Aorta (tissue), 5 donors: ENCODE measurements around the gene CCL24. TPM values are rescaled to one million over a fixed set of nuclear protein-coding genes. Genes with fewer than 3 reads are reported as not detected.
"Not testable (repeated sequence)": the region's sequence is repeated elsewhere in the genome, so short reads cannot be mapped to it uniquely, and the experiment has no call there.

Experiments
- ATAC-seq: fragments of 200-7000 bp; cut with Tn5 transposase; one replicate; pipeline ENCODE4 v1.9.1; 2022; ENCODE audit warnings: moderate library complexity; ENCODE audit not compliant: low FRiP score
- DNase-seq, 2 donors: peaks; one replicate each; pipeline ENCODE4 v3.0.0-alpha.2; 2020
- H3K27ac ChIP-seq, 2 donors: one replicate each; pipeline ENCODE4 v1.5.1; 2013; ENCODE audit warnings: low read length in 2 of 2, mild to moderate bottlenecking in 2 of 2, moderate library complexity in 2 of 2, control low read depth in 1 of 2, inconsistent platforms in 1 of 2, low read depth in 1 of 2
- H3K27me3 ChIP-seq, 2 donors: one replicate each; pipeline ENCODE4 v1.6.1; 2013; ENCODE audit warnings: control low read depth in 1 of 2, low read length in 1 of 2, mild to moderate bottlenecking in 1 of 2, moderate library complexity in 1 of 2; ENCODE audit not compliant: insufficient read depth in 2 of 2, control insufficient read depth in 1 of 2
- H3K36me3 ChIP-seq, 2 donors: one replicate each; pipeline ENCODE4 v1.6.1; 2013; ENCODE audit warnings: control low read depth in 1 of 2, low read length in 1 of 2, mild to moderate bottlenecking in 1 of 2; ENCODE audit not compliant: insufficient read depth in 2 of 2, control insufficient read depth in 1 of 2
- H3K4me1 ChIP-seq, 2 donors: one replicate each; pipeline ENCODE4 v1.6.1; 2013; ENCODE audit warnings: low read length in 2 of 2, control low read depth in 1 of 2, mild to moderate bottlenecking in 1 of 2, moderate library complexity in 1 of 2; ENCODE audit not compliant: insufficient read depth in 2 of 2, control insufficient read depth in 1 of 2
- H3K4me3 ChIP-seq, 2 donors: one replicate each; pipeline ENCODE4 v1.5.1; 2013; ENCODE audit warnings: low read length in 2 of 2, control low read depth in 1 of 2, mild to moderate bottlenecking in 1 of 2
- H3K9me3 ChIP-seq: one replicate; pipeline ENCODE4 v1.6.1; 2013; ENCODE audit warnings: mild to moderate bottlenecking, low read length; ENCODE audit not compliant: control insufficient read depth
- WGBS, 2 donors: extraction: QIAGEN DNeasy Blood & Tissue Kit; methylation state at CpG; one replicate each; pipeline ENCODE4 v1.1.7; 2013; 5-methylcytosine and 5-hydroxymethylcytosine counted together
- intact Hi-C, 2 donors: fragments of 100-400 bp; cut with DNase I; formaldehyde crosslinking; loops; one replicate each; pipeline versions ENCODE4 v1.14.2 to v1.15.0; 2022
- polyA plus RNA-seq, 2 donors: library from polyadenylated mRNA; stranded (reverse); fragments of 200-250 nt; gene quantifications; one replicate each; pipeline ENCODE4 v1.2.3, GENCODE V29; 2013
- total RNA-seq, 2 donors: library from RNA; stranded (reverse); fragmentation: NEBNext Ultra II Directional; extraction: Animal tissue kit (Norgen Biotek cat#: 25700); gene quantifications; one replicate each; pipeline ENCODE4 v1.2.1, GENCODE V29; 2021
- donor health status: healthy with polysubstance abuse.
- donor health status: Bipolar disorder and iron deficiency.
- donor health status: DM: no; HTN: no; CAD: no.
- donor health status: DM: no; HTN: no; CAD: no.
- donor health status: DM: yes; HTN: yes; CAD: no.

CCL24 gene
- total and polyA plus RNA-seq, 4 donors: 1.00 to 3.3 (median 1.7) TPM

DNA sequence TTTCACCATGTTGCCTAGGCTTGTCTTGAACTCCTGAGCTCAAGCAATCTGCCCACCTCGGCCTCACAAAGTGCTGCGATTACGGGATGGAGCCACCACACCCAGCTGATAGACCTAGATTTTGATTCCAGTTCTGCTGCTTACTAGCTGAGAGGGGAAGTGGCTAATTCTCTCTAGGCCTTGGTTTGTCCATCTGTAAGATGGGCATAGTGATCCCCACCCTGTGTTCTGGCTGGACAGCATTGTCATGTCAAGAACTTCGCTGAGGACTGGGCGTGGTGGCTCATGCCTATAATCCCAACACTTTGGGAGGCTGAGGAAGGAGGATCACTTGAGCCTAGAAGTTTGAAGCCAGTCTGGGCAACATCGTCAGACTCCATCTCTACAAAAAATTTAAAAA is 17.4 kb upstream of the CCL24 start:
- Histone ChIP-seq H3K4me1 (no peaks in the 10 kb centered on the region), H3K27ac (no peak overlapping the region), H3K27me3 (no peaks in the 10 kb centered on the region), H3K9me3 (no peaks in the 10 kb centered on the region), H3K4me3 (no peak overlapping the region), H3K36me3 (no peaks in the 10 kb centered on the region)
- WGBS, 2 donors: 90 to 94% methylated on average over 6 of the region's 6 CpGs
- ATAC-seq (no peak), DNase-seq (no peak)
- intact Hi-C loops: no loop called here

DNA sequence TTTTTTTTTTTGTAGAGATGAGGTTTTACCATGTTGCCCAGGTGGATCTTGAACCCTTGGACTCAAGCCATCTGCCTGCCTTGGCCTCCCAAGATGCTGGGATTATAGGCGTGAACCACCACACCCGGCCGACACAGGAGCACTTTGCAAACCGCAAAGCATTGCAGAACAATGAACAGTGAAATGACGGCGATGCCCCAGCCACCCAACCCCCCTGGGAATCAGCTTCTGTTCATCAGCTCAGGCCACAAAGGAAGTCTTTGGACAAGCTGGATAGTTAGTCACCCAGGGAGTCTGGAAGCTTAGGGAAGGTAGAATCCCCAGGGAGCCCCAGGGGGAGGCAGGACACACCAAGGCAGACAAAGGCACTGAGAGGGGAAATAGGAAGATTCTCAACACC is 16.1 kb upstream of the CCL24 start:
- DNase-seq, ATAC-seq, H3K27me3 ChIP-seq, H3K36me3 ChIP-seq, H3K4me3 ChIP-seq, intact Hi-C loops, H3K27ac ChIP-seq, H3K9me3 ChIP-seq, H3K4me1 ChIP-seq: not testable (repeated sequence)
- 72 to 75% methylated on average over 6 of the region's 6 CpGs for WGBS, 2 donors

GRCh38 chr7:75823198-75823910 is 9.7 kb upstream of the CCL24 start:
- WGBS, 2 donors: 52 to 53% methylated on average over 9 of the region's 9 CpGs
- intact Hi-C loops: no loop called here
- no peaks in the 10 kb centered on the region for H3K4me1 ChIP-seq
- no peaks in the 10 kb centered on the region for H3K36me3 ChIP-seq
- ATAC-seq (no peak), DNase-seq (no peak)
- H3K27ac ChIP-seq: no peak overlapping the region
- no peaks in the 10 kb centered on the region for H3K27me3 ChIP-seq
- H3K9me3 ChIP-seq: no peaks in the 10 kb centered on the region
- H3K4me3 ChIP-seq: no peak overlapping the region

DNA sequence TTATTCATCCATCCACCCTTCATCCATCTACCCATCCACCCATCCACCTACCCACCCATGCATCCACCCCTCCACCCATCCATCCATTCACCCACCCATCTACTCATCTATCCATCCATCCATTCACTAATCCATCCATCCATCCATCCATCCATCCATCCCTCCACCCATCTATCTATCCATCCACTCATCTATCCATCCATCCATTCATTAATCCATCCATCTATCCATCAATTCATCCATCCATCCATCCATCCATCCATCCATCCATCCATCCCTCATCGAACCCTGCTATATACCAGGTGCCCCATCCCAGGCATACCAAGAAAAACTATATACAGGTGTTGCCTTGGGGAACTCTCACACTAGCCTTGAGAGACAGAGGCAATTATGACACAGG is 7.1 kb upstream of the CCL24 start:
- no peak overlapping the region for H3K27ac ChIP-seq
- no peak for DNase-seq
- intact Hi-C loops: no loop called here
- no peaks in the 10 kb centered on the region for H3K9me3 ChIP-seq
- no peaks in the 10 kb centered on the region for H3K36me3 ChIP-seq
- no peaks in the 10 kb centered on the region for H3K4me1 ChIP-seq
- no peak overlapping the region for H3K4me3 ChIP-seq
- H3K27me3 ChIP-seq: no peaks in the 10 kb centered on the region
- WGBS, 2 donors: 86 to 90% methylated on average over 1 of the region's 1 CpG
- no peak for ATAC-seq

DNA sequence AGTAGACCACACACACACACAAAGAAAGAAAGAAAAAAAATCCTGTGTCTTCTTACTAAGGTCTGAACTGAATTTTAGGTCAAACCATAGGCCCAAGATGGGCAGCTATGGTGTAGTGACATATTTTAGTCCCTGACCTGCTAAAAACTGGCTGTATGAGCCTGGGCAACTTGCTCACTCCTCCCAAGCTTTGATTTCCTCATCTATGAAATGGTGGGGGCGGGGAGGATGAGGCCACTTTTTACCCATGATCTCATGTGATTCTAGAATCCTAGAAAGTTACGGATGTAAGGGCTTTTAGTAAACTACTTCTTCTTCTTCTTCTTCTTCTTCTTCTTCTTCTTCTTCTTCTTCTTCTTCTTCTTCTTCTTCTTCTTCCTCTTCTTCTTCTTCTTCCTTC is 6.1 kb upstream of the CCL24 start:
- 75 to 76% methylated on average over 2 of the region's 2 CpGs for WGBS, 2 donors
- H3K36me3 ChIP-seq: no peaks in the 10 kb centered on the region
- DNase-seq: peak in 1 of 2 donors; percentile 73

GRCh38 chr7:75818472-75818871 is 4.9 kb upstream of the CCL24 start:
- intact Hi-C loops: no loop called here
- 89 to 90% methylated on average over 5 of the region's 5 CpGs for WGBS, 2 donors
- ATAC-seq (no peak), DNase-seq (no peak)
- Histone ChIP-seq H3K4me1 (no peaks in the 10 kb centered on the region), H3K4me3 (no peak overlapping the region), H3K36me3 (no peaks in the 10 kb centered on the region), H3K27me3 (no peaks in the 10 kb centered on the region), H3K27ac (no peak overlapping the region), H3K9me3 (no peaks in the 10 kb centered on the region)

More for the DNA sequence above, 6.1 kb upstream of the CCL24 start:
- no peak overlapping the region for H3K27ac ChIP-seq
- H3K27me3 ChIP-seq: no peaks in the 10 kb centered on the region
- no peak for ATAC-seq
- H3K4me3 ChIP-seq: no peak overlapping the region
- no peaks in the 10 kb centered on the region for H3K9me3 ChIP-seq
- intact Hi-C loops: no loop called here
- H3K4me1 ChIP-seq: no peaks in the 10 kb centered on the region

- no peaks in the 10 kb centered on the region for H3K36me3 ChIP-seq
- no peak overlapping the region for H3K27ac ChIP-seq
- WGBS, 2 donors: 75 to 77% methylated on average over 6 of the region's 6 CpGs
- intact Hi-C loops: no loop called here
- DNase-seq (no peak), ATAC-seq (no peak)
- no peaks in the 10 kb centered on the region for H3K9me3 ChIP-seq
- no peaks in the 10 kb centered on the region for H3K4me1 ChIP-seq
- no peak overlapping the region for H3K4me3 ChIP-seq
- no peaks in the 10 kb centered on the region for H3K27me3 ChIP-seq
Measured at GRCh38 chr7:75817116-75817515, 3.5 kb upstream of the CCL24 start.

DNA sequence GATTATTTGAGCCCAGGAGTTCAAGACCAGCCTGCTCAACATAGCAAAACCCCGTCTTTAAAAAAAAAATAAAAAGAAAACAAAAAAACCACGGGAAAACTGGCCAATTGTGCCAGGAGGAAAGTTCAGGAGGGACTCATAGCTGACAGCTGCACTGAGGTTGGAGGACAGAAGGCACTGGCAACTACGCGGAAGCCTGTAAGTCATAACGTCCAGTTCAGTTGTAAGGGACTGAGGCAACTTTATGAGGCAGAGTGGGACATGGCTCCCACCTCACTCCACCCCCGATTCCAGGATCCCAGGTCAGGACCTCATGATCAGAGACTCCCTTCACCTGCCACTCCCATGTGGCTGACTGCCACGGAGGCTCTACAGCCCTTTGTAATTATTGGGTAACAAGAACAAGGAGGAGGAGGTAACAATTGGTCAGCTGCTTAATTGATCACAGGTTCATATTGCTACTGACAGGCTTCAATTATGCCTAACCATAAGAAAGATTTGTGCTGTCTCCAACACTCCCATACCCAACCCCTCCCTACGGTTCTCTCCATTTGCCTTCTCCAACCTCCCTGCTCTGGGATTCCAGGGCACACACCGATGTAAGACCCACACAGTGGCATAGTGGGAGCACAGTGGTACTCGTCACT is 1.9 kb upstream of the CCL24 start:
- H3K4me3 ChIP-seq: no peak overlapping the region
- H3K27me3 ChIP-seq: no peaks in the 10 kb centered on the region
- no peaks in the 10 kb centered on the region for H3K4me1 ChIP-seq
- DNase-seq (no peak), ATAC-seq (no peak)
- no peaks in the 10 kb centered on the region for H3K9me3 ChIP-seq
- WGBS, 2 donors: 46 to 54% methylated on average over 10 of the region's 10 CpGs
- intact Hi-C loops: no loop called here
- no peaks in the 10 kb centered on the region for H3K36me3 ChIP-seq
- H3K27ac ChIP-seq: no peak overlapping the region

DNA sequence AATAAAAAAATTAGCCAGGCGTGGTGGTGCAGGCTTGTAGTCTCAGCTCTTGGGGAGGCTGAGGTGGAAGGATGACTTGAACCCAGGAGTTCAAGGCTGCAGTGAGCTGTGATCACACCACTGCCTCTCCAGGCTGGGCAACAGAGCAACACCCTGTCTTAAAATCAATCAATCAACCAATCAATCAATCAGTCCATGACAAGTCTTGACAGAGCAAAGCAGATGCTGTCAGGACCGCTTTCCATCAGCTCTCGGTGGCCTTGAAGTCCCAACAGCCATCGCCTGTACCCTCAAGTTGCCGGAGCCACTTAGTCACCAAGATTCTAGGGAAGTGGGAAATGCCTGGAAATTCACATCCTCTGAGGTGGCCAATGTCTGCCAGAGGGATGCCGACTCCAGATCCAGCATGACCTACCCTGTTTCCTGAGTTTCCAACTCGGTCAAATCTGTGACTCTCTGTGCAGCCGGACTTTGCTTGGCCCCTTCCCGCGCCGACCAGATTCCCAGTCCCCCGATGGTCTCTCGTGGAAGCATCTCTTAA is 871 bp upstream of the CCL24 start:
- intact Hi-C loops: no loop called here
- no peak for DNase-seq
- no peaks in the 10 kb centered on the region for H3K36me3 ChIP-seq
- no peaks in the 10 kb centered on the region for H3K27me3 ChIP-seq
- WGBS, 2 donors: 74 to 78% methylated on average over 13 of the region's 13 CpGs
- no peaks in the 10 kb centered on the region for H3K4me1 ChIP-seq
- no peaks in the 10 kb centered on the region for H3K9me3 ChIP-seq
- H3K4me3 ChIP-seq: no peak overlapping the region
- H3K27ac ChIP-seq: no peak overlapping the region
- no peak for ATAC-seq
